Peyer's patch (tissue), 4 donors: ENCODE data around the gene DCAF17. TPM values are rescaled to one million over a fixed set of nuclear protein-coding genes. Genes with fewer than 3 reads are reported as not detected.

Source experiments
- DNase-seq, 3 donors: peaks; one replicate each; pipeline ENCODE4 v3.0.0-alpha.2; 2017 to 2019
- H3K27ac ChIP-seq, 4 donors: fragments of 200-600 bp; sonication (generic); one replicate each; pipeline ENCODE4 v1.5.1; 2016 to 2019
- H3K27me3 ChIP-seq, 2 donors: fragments of 200-600 bp; sonication (generic); one replicate each; pipeline ENCODE4 v1.5.1; 2019
- H3K36me3 ChIP-seq, 3 donors: fragments of 200-600 bp; sonication (generic); one replicate each; pipeline ENCODE4 v1.5.1; 2016 to 2019
- H3K4me1 ChIP-seq, 4 donors: fragments of 200-600 bp; sonication (generic); one replicate each; pipeline ENCODE4 v1.5.1; 2016 to 2019
- H3K4me3 ChIP-seq, 4 donors: fragments of 200-600 bp; sonication (generic); 1 replicate in 3 of 4; 2 replicates in 1 of 4; pipeline ENCODE4 v1.5.1; 2016 to 2019; ENCODE audit warnings: mild to moderate bottlenecking in 1 of 4
- H3K9me3 ChIP-seq, 4 donors: fragments of 200-600 bp; sonication (generic); one replicate each; pipeline ENCODE4 v1.5.1; 2016 to 2019; ENCODE audit warnings: mild to moderate bottlenecking in 1 of 4
- CTCF ChIP-seq, 6 experiments: fragments of 450-650 bp in 4 of 6; fragments of 200-600 bp in 2 of 6; sonication (generic) in 1 of 6; IDR thresholded peaks; one replicate each; pipeline ENCODE4 v1.5.1; 2017 to 2019; ENCODE audit warnings: antibody characterized with exemption in 6 of 6, mild to moderate bottlenecking in 3 of 6, moderate library complexity in 1 of 6
- POLR2A ChIP-seq, 2 donors: fragments of 450-650 bp; IDR thresholded peaks; one replicate each; pipeline ENCODE4 v1.5.1; 2017; ENCODE audit warnings: antibody characterized with exemption in 2 of 2, mild to moderate bottlenecking in 2 of 2, moderate library complexity in 2 of 2
- total RNA-seq, 4 donors: library from RNA; depleted of rRNA; stranded (reverse); fragments of >200 nt; gene quantifications; one replicate each; pipeline ENCODE4 v1.1.0, GENCODE V29; 2016

Gene DCAF17
- total RNA-seq, 4 donors from 2014 or later: 17.3 to 29.7 (median 24.9) TPM

GRCh38 chr2:171405546-171405945 lies 28.5 kb upstream of the DCAF17 start:
- H3K36me3 ChIP-seq: no peaks in the 10 kb centered on the region
- TF ChIP-seq CTCF (IDR thresholded peaks at IDR 0.05) (no peak), POLR2A (IDR thresholded peaks at IDR 0.05) (no peak)
- H3K4me3 ChIP-seq: no peak overlapping the region
- no peaks in the 10 kb centered on the region for H3K27me3 ChIP-seq
- H3K9me3 ChIP-seq: peaks cover 0 to 5% (median 0%) of the 10 kb centered on the region in 4 donors
- no peaks in the 10 kb centered on the region for H3K4me1 ChIP-seq
- H3K27ac ChIP-seq: no peak overlapping the region
- no peak for DNase-seq

GRCh38 chr2:171406044-171406443 lies 28.0 kb upstream of the DCAF17 start:
- Histone ChIP-seq H3K27me3 (no peaks in the 10 kb centered on the region), H3K4me1 (no peaks in the 10 kb centered on the region), H3K36me3 (no peaks in the 10 kb centered on the region), H3K27ac (no peak overlapping the region), H3K9me3 (peaks cover 0 to 5% (median 0%) of the 10 kb centered on the region in 4 donors), H3K4me3 (no peak overlapping the region)
- no peak for DNase-seq
- TF ChIP-seq CTCF (IDR thresholded peaks at IDR 0.05) (no peak), POLR2A (IDR thresholded peaks at IDR 0.05) (no peak)

GRCh38 chr2:171407030-171407675 lies 26.9 kb upstream of the DCAF17 start:
- Histone ChIP-seq H3K36me3 (no peaks in the 10 kb centered on the region), H3K4me3 (no peak overlapping the region), H3K27me3 (no peaks in the 10 kb centered on the region), H3K4me1 (no peaks in the 10 kb centered on the region), H3K9me3 (no peaks in the 10 kb centered on the region), H3K27ac (peak overlapping the region in 1 of 4 donors; percentile 34)
- TF ChIP-seq POLR2A (IDR thresholded peaks at IDR 0.05) (no peak), CTCF (IDR thresholded peaks at IDR 0.05) (no peak)
- no peak for DNase-seq

- H3K4me1 ChIP-seq: no peaks in the 10 kb centered on the region
- H3K27me3 ChIP-seq: no peaks in the 10 kb centered on the region
- no peaks in the 10 kb centered on the region for H3K9me3 ChIP-seq
- H3K4me3 ChIP-seq: no peak overlapping the region
- H3K36me3 ChIP-seq: no peaks in the 10 kb centered on the region
- TF ChIP-seq CTCF (IDR thresholded peaks at IDR 0.05) (no peak), POLR2A (IDR thresholded peaks at IDR 0.05) (no peak)
- no peak overlapping the region for H3K27ac ChIP-seq
- no peak for DNase-seq
These were observed 26.4 kb upstream of the DCAF17 start for GRCh38 chr2:171407676-171408044.

- Histone ChIP-seq H3K27ac (no peak overlapping the region), H3K4me3 (peak overlapping the region in 1 of 4 donors; percentile 4), H3K9me3 (no peaks in the 10 kb centered on the region), H3K4me1 (no peaks in the 10 kb centered on the region), H3K36me3 (no peaks in the 10 kb centered on the region), H3K27me3 (no peaks in the 10 kb centered on the region)
- no peak for DNase-seq
- TF ChIP-seq CTCF (IDR thresholded peaks at IDR 0.05) (no peak), POLR2A (IDR thresholded peaks at IDR 0.05) (no peak)
These were observed 24.5 kb upstream of the DCAF17 start for GRCh38 chr2:171409436-171409971.
